Heart left ventricle (tissue), 16 donors: ENCODE results near the gene PTX4. TPM values are rescaled to one million over a fixed set of nuclear protein-coding genes. Genes with fewer than 3 reads are reported as not detected.
A peak's percentile ranks its signal among the peaks of the same experiment; 100 is the strongest.

Experiments
- ATAC-seq, 4 donors: fragments of 200-7000 bp; cut with Tn5 transposase; one replicate each; pipeline ENCODE4 v1.9.1; 2020 to 2022; ENCODE audit warnings: moderate library complexity in 4 of 4, mild to moderate bottlenecking in 3 of 4, moderate number of reproducible peaks in 1 of 4
- DNase-seq, 5 donors: peaks; one replicate each; pipeline ENCODE4 v3.0.0-alpha.2; 2020
- H3K27ac ChIP-seq, 12 donors: fragments of 200-600 bp; sonication (generic) in 4 of 12; one replicate each; pipeline versions ENCODE4 v1.5.0 to v1.8.0; 2016 to 2022; ENCODE audit warnings: mild to moderate bottlenecking in 2 of 12
- H3K27me3 ChIP-seq, 9 donors: fragments of 200-600 bp; sonication (generic) in 2 of 9; one replicate each; pipeline versions ENCODE4 v1.5.1 to v1.8.0; 2016 to 2022; ENCODE audit warnings: mild to moderate bottlenecking in 3 of 9
- H3K36me3 ChIP-seq, 9 donors: fragments of 200-600 bp; sonication (generic) in 2 of 9; one replicate each; pipeline versions ENCODE4 v1.5.0 to v1.8.0; 2018 to 2022; ENCODE audit warnings: mild to moderate bottlenecking in 2 of 9
- H3K4me1 ChIP-seq, 12 donors: fragments of 200-600 bp; sonication (generic) in 4 of 12; one replicate each; pipeline versions ENCODE4 v1.5.0 to v1.8.0; 2016 to 2022; ENCODE audit warnings: mild to moderate bottlenecking in 3 of 12
- H3K4me3 ChIP-seq, 12 donors: fragments of 200-600 bp; sonication (generic) in 4 of 12; one replicate each; pipeline versions ENCODE4 v1.5.0 to v1.8.0; 2017 to 2022; ENCODE audit warnings: mild to moderate bottlenecking in 9 of 12, moderate library complexity in 4 of 12
- H3K9me3 ChIP-seq, 12 donors: fragments of 200-600 bp; sonication (generic) in 4 of 12; one replicate each; pipeline versions ENCODE4 v1.5.0 to v1.8.0; 2016 to 2022; ENCODE audit warnings: mild to moderate bottlenecking in 1 of 12
- POLR2A ChIP-seq, 2 donors: fragments of 450-650 bp; IDR thresholded peaks; one replicate each; pipeline ENCODE4 v1.6.1; 2017; ENCODE audit warnings: antibody characterized with exemption in 2 of 2, mild to moderate bottlenecking in 2 of 2, moderate library complexity in 2 of 2
- WGBS, 4 donors: extraction: QIAGEN DNeasy Blood & Tissue Kit in 2 of 4; methylation state at CpG; one replicate each; pipeline versions ENCODE4 v1.1.5 to v1.1.7; 2013 to 2018; 5-methylcytosine and 5-hydroxymethylcytosine counted together
- intact Hi-C, 10 donors: fragments of 100-400 bp; cut with DNase I; formaldehyde crosslinking; loops; one replicate each; pipeline versions ENCODE4 v1.11.1 to v1.14.2; 2022
- polyA plus RNA-seq, 2 donors: library from polyadenylated mRNA; stranded (reverse); fragments of 200-250 nt; gene quantifications; one replicate each; pipeline ENCODE4 v1.2.3, GENCODE V29; 2013
- total RNA-seq, 9 donors: library from RNA; depleted of rRNA in 2 of 9; stranded (reverse); fragments of >200 nt in 2 of 9; fragmentation: NEBNext Ultra II Directional in 3 of 9; extraction: Animal tissue kit (Norgen Biotek cat#: 25700) in 3 of 9; gene quantifications; one replicate each; pipeline versions ENCODE4 v1.1.0 to v1.2.4, GENCODE V29; 2016 to 2023
- TF ChIP-seq, protein P1 (sequence below), 12 donors: fragments of 200-600 bp; sonication (generic) in 4 of 12; IDR thresholded peaks; one replicate each; pipeline versions ENCODE4 v1.5.0 to v1.8.0; 2018 to 2022; ENCODE audit warnings: antibody characterized with exemption in 12 of 12, mild to moderate bottlenecking in 5 of 12
- donor health status: ischemic (EF 13 %, LVEDD 7.1; RV severe dilation, severe dysfunction).
- donor health status: healthy with polysubstance abuse.
- donor health status: DM: no; HTN: yes; CAD: no.
- donor health status: DM: no; HTN: no; CAD: no.
- donor health status: ischemic (EF 25% LVEDD 6.9; RV normal size, moderate dysfunction).
- donor health status: ischemic (EF 25% LVEDD 5.7; RV mildly dilated, moderate dysfunction).
- donor health status: healthy.
- donor health status: DM: yes; HTN: yes; CAD: no.
- donor health status: ischemic (EF 35%, LVEDD 5.7; RV mildly dilated, moderate dysfunction).
- donor health status: nonischemic (EF 11% LVEDD 7.7; RV severe dilation, severe dysfunction).
- donor health status: DM: yes; HTN: yes; CAD: no.
- donor health status: PGD.
- donor health status: ischemic (EF 29% LVEDD 5.4; RV normal size, mild dysfunction).
- donor health status: nonischemic (EF 23%, LVEDD 6.1; RV moderate dilation, normal function).

Gene PTX4
- total and polyA plus RNA-seq, 11 donors, result 0.04 to 0.23 (median 0.20) TPM; not detected in 8

DNA sequence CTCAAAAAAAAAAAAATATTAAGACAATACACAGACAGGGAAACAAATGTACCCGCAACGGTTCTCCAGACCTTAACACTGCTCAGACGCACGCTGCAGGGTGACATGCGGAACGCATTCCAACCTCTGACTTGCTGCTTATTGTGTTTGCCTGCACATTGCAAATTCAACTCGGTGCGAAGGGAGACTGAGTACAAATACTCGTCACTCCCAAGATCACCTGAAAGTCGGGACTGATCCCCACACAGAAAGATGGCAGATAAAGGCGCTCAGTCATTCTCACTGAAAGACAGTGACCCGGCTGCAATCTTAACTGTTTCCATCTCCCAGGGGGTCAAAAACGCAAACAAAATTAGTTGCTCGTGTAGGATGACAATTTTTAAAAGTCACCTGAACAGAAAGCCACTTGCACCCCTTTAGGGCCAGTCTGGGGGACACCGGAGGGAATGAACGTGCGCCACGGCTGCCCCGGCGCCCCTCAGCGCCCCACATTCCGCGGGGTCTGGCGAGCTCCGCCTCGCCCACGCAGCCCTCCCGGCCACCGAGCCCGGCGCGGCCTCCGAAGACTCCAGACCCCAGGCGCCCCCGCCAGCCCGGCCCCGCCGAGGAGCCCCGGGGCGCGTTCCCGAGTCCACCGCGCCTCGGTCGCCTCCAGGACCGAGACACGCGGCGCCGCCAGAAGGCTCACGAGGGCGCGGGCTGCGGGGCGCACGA, 14.5 kb downstream of the PTX4 start:
- peak in 1 of 5 donors; percentile 46 for DNase-seq
- WGBS, 4 donors, result 8 to 16% (median 12%) methylated on average over 32 to 57 of the region's 57 CpGs
- no peaks in the 10 kb centered on the region for H3K27me3 ChIP-seq
- H3K36me3 ChIP-seq, result no peaks in the 10 kb centered on the region
- peak overlapping the region; percentile 68 to 99 (median 87) for H3K4me3 ChIP-seq
- H3K27ac ChIP-seq, result peak overlapping the region in 11 of 12 donors; percentile 66 to 98 (median 93)
- ATAC-seq, result no peak
- intact Hi-C loops, result loop anchor here in 2 of 10 donors (2.0 to 5.0 kb wide), 2 partner anchors 19 to 52 kb away; partner anchors contain the start of genes TELO2 (in 1 of the 2) and UQCC4 (in 1 of the 2)
- no peak for TF ChIP-seq POLR2A (IDR thresholded peaks at IDR 0.05)
- peaks cover 0 to 51% (median 19%) of the 10 kb centered on the region in 12 donors for H3K4me1 ChIP-seq
- H3K9me3 ChIP-seq, result no peaks in the 10 kb centered on the region

DNA sequence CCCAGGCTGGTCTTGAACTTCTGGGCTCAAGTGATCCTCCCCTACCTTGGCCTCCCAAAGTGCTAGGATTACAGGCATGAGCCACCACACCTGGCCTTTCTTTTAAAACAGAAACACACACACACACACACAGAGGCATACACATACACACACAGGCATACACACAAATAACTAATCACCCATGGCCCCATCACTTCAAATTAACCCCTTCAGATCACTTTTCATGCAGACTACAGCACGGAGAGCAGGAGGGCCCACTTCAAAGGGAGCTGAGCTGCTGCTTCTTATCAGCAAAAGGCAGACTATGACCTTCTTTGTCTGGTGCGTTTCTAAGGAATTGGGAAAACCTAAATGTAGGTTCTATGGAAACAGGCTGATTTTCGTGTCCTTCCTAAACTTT, 15.8 kb downstream of the PTX4 start:
- Histone ChIP-seq H3K27me3 (no peaks in the 10 kb centered on the region), H3K9me3 (no peaks in the 10 kb centered on the region), H3K27ac (no peak overlapping the region), H3K4me3 (no peak overlapping the region), H3K36me3 (no peaks in the 10 kb centered on the region), H3K4me1 (peaks cover 0 to 54% (median 19%) of the 10 kb centered on the region in 12 donors)
- intact Hi-C loops, result loop anchor here in 1 of 10 donors (5.0 kb wide), 1 partner anchor 51 kb away; the partner anchor contains the start of gene UQCC4
- WGBS, 4 donors, result 63 to 71% (median 66%) methylated on average over 3 of the region's 3 CpGs
- TF ChIP-seq, protein P1, sequence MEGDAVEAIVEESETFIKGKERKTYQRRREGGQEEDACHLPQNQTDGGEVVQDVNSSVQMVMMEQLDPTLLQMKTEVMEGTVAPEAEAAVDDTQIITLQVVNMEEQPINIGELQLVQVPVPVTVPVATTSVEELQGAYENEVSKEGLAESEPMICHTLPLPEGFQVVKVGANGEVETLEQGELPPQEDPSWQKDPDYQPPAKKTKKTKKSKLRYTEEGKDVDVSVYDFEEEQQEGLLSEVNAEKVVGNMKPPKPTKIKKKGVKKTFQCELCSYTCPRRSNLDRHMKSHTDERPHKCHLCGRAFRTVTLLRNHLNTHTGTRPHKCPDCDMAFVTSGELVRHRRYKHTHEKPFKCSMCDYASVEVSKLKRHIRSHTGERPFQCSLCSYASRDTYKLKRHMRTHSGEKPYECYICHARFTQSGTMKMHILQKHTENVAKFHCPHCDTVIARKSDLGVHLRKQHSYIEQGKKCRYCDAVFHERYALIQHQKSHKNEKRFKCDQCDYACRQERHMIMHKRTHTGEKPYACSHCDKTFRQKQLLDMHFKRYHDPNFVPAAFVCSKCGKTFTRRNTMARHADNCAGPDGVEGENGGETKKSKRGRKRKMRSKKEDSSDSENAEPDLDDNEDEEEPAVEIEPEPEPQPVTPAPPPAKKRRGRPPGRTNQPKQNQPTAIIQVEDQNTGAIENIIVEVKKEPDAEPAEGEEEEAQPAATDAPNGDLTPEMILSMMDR (IDR thresholded peaks at IDR 0.05), result no peak
- TF ChIP-seq POLR2A (IDR thresholded peaks at IDR 0.05), result no peak
- ATAC-seq (no peak), DNase-seq (no peak)

DNA sequence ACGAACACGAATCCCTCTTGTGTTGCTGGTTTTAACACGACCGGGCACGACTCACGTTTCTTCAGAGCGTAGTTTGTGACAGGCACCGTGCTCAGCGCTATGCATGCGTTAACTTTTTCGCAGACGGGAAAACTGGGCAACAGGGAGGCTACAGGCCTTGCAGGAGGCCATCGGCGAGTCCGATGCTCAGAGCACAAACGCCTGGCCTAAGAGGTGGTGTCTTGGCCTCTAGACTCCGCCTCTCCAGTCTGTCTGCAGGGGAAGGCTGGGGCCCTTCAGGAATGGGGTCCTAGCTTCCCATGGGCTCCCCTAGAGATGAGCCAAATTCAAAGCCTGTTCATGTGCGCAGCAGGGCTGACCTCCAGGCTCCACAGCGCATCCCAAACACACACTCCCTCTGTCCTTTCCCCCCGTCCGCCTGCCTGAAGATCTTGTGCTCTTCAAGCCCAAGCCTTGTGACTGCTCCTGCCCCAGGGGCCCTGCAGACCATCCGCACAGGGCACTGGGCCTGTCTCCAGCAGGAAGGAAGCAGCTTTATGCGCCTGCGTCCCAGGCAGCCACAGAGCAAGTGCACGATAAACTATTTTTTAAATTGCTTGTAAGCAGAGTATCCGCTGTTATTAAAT, 17.1 kb downstream of the PTX4 start:
- no peak for DNase-seq
- peaks cover 0 to 54% (median 19%) of the 10 kb centered on the region in 12 donors for H3K4me1 ChIP-seq
- intact Hi-C loops, result loop anchor here in 1 of 10 donors (5.0 kb wide), 1 partner anchor 49 kb away; the partner anchor contains the start of gene UQCC4

DNA sequence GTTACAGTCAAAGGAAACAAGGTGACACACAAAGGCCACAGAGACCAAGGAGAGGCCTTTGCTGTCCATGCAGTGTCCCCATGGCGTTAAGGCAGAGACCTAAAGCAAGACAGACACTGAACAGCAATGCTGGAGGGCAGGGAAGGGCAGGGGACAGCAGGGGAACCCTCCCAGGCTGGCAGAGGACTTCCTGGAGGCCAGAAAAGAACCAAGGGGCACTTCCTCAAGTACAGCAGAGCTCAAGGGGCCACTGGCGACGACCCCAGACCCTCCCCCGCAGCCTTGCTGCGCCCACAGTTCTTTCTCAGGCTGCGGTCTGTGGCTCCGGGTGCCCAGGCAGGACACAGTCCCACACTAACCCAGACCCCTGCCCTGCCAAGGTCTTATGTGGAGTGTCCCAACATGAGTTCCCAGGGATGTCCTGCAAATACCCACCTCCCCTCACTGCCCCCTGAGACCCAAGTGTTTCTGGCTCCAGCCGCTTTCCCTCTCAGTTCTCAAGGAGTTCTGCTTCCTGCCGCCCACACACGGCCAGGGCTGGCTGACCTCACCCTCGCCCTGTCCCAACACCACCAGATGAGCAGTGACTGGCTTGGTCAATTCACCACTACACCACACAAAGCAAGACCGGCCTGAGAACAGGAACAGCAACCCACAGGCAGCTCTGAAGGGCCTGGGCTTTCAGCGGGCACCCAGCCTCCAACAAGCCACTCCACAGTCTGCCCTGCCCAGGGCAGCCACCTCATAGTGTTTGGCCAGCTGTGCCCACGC, 18.1 kb downstream of the PTX4 start:
- Histone ChIP-seq H3K36me3 (peaks cover 0 to under 1% (median 0%) of the 10 kb centered on the region in 9 donors), H3K4me3 (peak overlapping the region in 1 of 12 donors; percentile 28), H3K4me1 (peaks cover 0 to 50% (median 15%) of the 10 kb centered on the region in 12 donors), H3K9me3 (no peaks in the 10 kb centered on the region), H3K27me3 (no peaks in the 10 kb centered on the region), H3K27ac (peak overlapping the region in 2 of 12 donors; percentile 10 to 90)
- TF ChIP-seq, protein P1 (IDR thresholded peaks at IDR 0.05), result no peak
- TF ChIP-seq POLR2A (IDR thresholded peaks at IDR 0.05), result no peak
- DNase-seq (peak in 2 of 5 donors; percentile 63 to 68), ATAC-seq (peak in 3 of 4 donors; percentile 29 to 45 (median 33))
- intact Hi-C loops, result loop anchor here in 1 of 10 donors (5.0 kb wide), 1 partner anchor 48 kb away; the partner anchor contains the start of gene UQCC4
- WGBS, 4 donors, result 61 to 78% (median 67%) methylated on average over 8 to 14 of the region's 14 CpGs

More for the DNA sequence above, 17.1 kb downstream of the PTX4 start:
- Histone ChIP-seq H3K9me3 (no peaks in the 10 kb centered on the region), H3K36me3 (no peaks in the 10 kb centered on the region), H3K27me3 (no peaks in the 10 kb centered on the region), H3K4me3 (peak overlapping the region in 1 of 12 donors; percentile 28), H3K27ac (peak overlapping the region in 1 of 12 donors; percentile 90)
- no peak for ATAC-seq
- 80 to 90% (median 87%) methylated on average over 26 of the region's 26 CpGs for WGBS, 4 donors
- no peak for TF ChIP-seq POLR2A (IDR thresholded peaks at IDR 0.05)
- TF ChIP-seq, protein P1 (IDR thresholded peaks at IDR 0.05), result no peak
